IMR-90 (cell line): ENCODE results near the gene FCHSD2. TPM values are rescaled to one million over a fixed set of nuclear protein-coding genes. Genes with fewer than 3 reads are reported as not detected.

ENCODE experiments used
- ATAC-seq: fragments of 200-7000 bp; cut with Tn5 transposase; 2 replicates; pipeline ENCODE4 v1.9.1; 2020; ENCODE audit warnings: low read depth, mild to moderate bottlenecking, moderate library complexity
- BruUV-seq: library from RNA; stranded (reverse); fragments of 400-500 nt; replicated peaks from 2 replicates; lab custom pipeline; 2021; lab: Mats Ljungman, UMichigan
- CTCF ChIA-PET: fragments of 300-600 bp; formaldehyde crosslinking; extraction: SDS; loops from one replicate; lab custom pipeline; 2021; ENCODE audit warnings: antibody characterized with exemption; lab: Yijun Ruan, JAX
- POLR2A ChIA-PET: fragments of 300-600 bp; sonication (Branson Sonifier 250); formaldehyde crosslinking; loops from one replicate; lab custom pipeline; 2022; ENCODE audit warnings: antibody characterized with exemption; ENCODE audit not compliant: unreplicated experiment; lab: Charles Lee
- DNase-seq: peaks from one replicate; pipeline ENCODE4 v3.0.0; 2013
- H2AFZ ChIP-seq: replicated peaks from 2 replicates; pipeline ENCODE3; 2013; ENCODE audit warnings: low read length, mild to moderate bottlenecking; ENCODE audit not compliant: poor library complexity
- H2AK5ac ChIP-seq: 2 replicates; pipeline ENCODE4 v1.6.1; 2013; ENCODE audit warnings: low read depth, low read length, inconsistent platforms
- H2AK9ac ChIP-seq: replicated peaks from 2 replicates; pipeline ENCODE3; 2013; ENCODE audit warnings: mild to moderate bottlenecking, low read depth, low read length, moderate library complexity; ENCODE audit not compliant: poor library complexity
- H2BK120ac ChIP-seq: 2 replicates; pipeline ENCODE4 v1.6.1; 2013; ENCODE audit warnings: low read depth, low read length, inconsistent platforms
- H2BK15ac ChIP-seq: 3 replicates; pipeline ENCODE4 v1.6.1; 2013; ENCODE audit warnings: low read depth, low read length, inconsistent platforms
- H2BK20ac ChIP-seq: 2 replicates; pipeline ENCODE4 v1.6.1; 2013; ENCODE audit warnings: low read depth, mild to moderate bottlenecking, inconsistent platforms, low read length, moderate library complexity
- H2BK5ac ChIP-seq: 2 replicates; pipeline ENCODE4 v1.6.1; 2013; ENCODE audit warnings: mild to moderate bottlenecking, low read depth, low read length, inconsistent platforms; ENCODE audit not compliant: poor library complexity, severe bottlenecking
- H3K14ac ChIP-seq: replicated peaks from 2 replicates; pipeline ENCODE4 v1.6.1; 2013; ENCODE audit warnings: low read depth, low read length, inconsistent platforms
- H3K18ac ChIP-seq: 2 replicates; pipeline ENCODE4 v1.6.1; 2013; ENCODE audit warnings: low read depth, low read length, control low read depth
- H3K23ac ChIP-seq: 2 replicates; pipeline ENCODE4 v1.6.1; 2013; ENCODE audit warnings: low read depth, low read length, inconsistent platforms
- H3K27ac ChIP-seq: 2 replicates; pipeline ENCODE4 v1.5.1; 2013; ENCODE audit warnings: mild to moderate bottlenecking, control low read depth, low read length; ENCODE audit not compliant: insufficient read depth
- H3K27me3 ChIP-seq: 2 replicates; pipeline ENCODE4 v1.6.1; 2013; ENCODE audit warnings: low read length; ENCODE audit not compliant: control insufficient read depth, insufficient read depth
- H3K36me3 ChIP-seq: 2 replicates; pipeline ENCODE4 v1.6.1; 2013; ENCODE audit warnings: low read length, mixed read lengths; ENCODE audit not compliant: control insufficient read depth, insufficient read depth
- H3K4ac ChIP-seq: 2 replicates; pipeline ENCODE4 v1.6.1; 2013; ENCODE audit warnings: low read depth, low read length, inconsistent platforms
- H3K4me1 ChIP-seq: 2 replicates; pipeline ENCODE4 v1.6.1; 2013; ENCODE audit warnings: low read length, mixed read lengths; ENCODE audit not compliant: control insufficient read depth, insufficient read depth
- H3K4me2 ChIP-seq: 2 replicates; pipeline ENCODE4 v1.6.1; 2013; ENCODE audit warnings: low read depth, mild to moderate bottlenecking, control low read depth, low read length, moderate library complexity
- H3K4me3 ChIP-seq: 2 replicates; pipeline ENCODE4 v1.5.1; 2013; ENCODE audit warnings: low read depth, mild to moderate bottlenecking, control low read depth, low read length, moderate library complexity; ENCODE audit not compliant: insufficient read depth
- H3K56ac ChIP-seq: 2 replicates; pipeline ENCODE4 v1.6.1; 2013; ENCODE audit warnings: low read length, inconsistent platforms; ENCODE audit not compliant: insufficient read depth; ENCODE audit errors: extremely low read depth
- H3K79me1 ChIP-seq, 2 experiments: 2 replicates each; pipeline ENCODE4 v1.6.1; 2013; ENCODE audit warnings: low read length in 2 of 2, inconsistent platforms in 1 of 2, low read depth in 1 of 2
- H3K9ac ChIP-seq: 2 replicates; pipeline ENCODE4 v1.6.1; 2013; ENCODE audit warnings: low read depth, low read length, control low read depth
- H3K9me1 ChIP-seq: 2 replicates; pipeline ENCODE4 v1.6.1; 2013; ENCODE audit warnings: low read length, inconsistent platforms; ENCODE audit not compliant: insufficient read depth
- H3K9me3 ChIP-seq: 2 replicates; pipeline ENCODE4 v1.6.1; 2013; ENCODE audit warnings: low read length; ENCODE audit not compliant: control insufficient read depth, insufficient read depth
- H4K20me1 ChIP-seq: 2 replicates; pipeline ENCODE4 v1.6.1; 2013; ENCODE audit warnings: low read length, inconsistent platforms; ENCODE audit not compliant: insufficient read depth
- H4K5ac ChIP-seq: 2 replicates; pipeline ENCODE4 v1.6.1; 2013; ENCODE audit warnings: mild to moderate bottlenecking, low read depth, low read length, control low read depth
- H4K8ac ChIP-seq, 2 experiments: 2 replicates each; pipeline ENCODE4 v1.6.1; 2013; ENCODE audit warnings: low read depth in 2 of 2, low read length in 2 of 2, control low read depth in 1 of 2, inconsistent platforms in 1 of 2
- H4K91ac ChIP-seq: 2 replicates; pipeline ENCODE4 v1.6.1; 2013; ENCODE audit warnings: low read depth, low read length, inconsistent platforms; ENCODE audit not compliant: insufficient read depth
- MAFK ChIP-seq: IDR thresholded peaks from 2 replicates; pipeline ENCODE4 v1.6.1; 2012; ENCODE audit warnings: low read depth, low read length, improper control_type of control experiment
- MAZ ChIP-seq: IDR thresholded peaks from 2 replicates; pipeline ENCODE4 v1.6.1; 2012; ENCODE audit warnings: low read depth, mild to moderate bottlenecking, low read length, improper control_type of control experiment, moderate library complexity, borderline replicate concordance
- RCOR1 ChIP-seq: IDR thresholded peaks from 2 replicates; pipeline ENCODE4 v1.6.1; 2012; ENCODE audit warnings: mild to moderate bottlenecking, low read length, improper control_type of control experiment; ENCODE audit not compliant: insufficient replicate concordance
- WGBS, 2 experiments: methylation state at CpG; one replicate each; pipeline versions ENCODE4 v1.1.5 to v1.1.7; 2013; ENCODE audit warnings: missing lambda C conversion rate in 2 of 2; ENCODE audit not compliant: insufficient read length in 1 of 2; ENCODE audit errors: extremely low coverage in 2 of 2; 5-methylcytosine and 5-hydroxymethylcytosine counted together
- dilution Hi-C: fragments of 300-500 bp; cut with HindIII; formaldehyde crosslinking; loops from one replicate; pipeline ENCODE4 v1.14.3; 2018; ENCODE audit warnings: low sequenced_read_pairs; ENCODE audit not compliant: unreplicated experiment
- in situ Hi-C: fragments of 300-500 bp; cut with MboI; formaldehyde crosslinking; loops from 3 replicates; pipeline ENCODE4 v1.14.3; 2019; ENCODE audit warnings: low sequenced_read_pairs, inconsistent platforms, mixed read lengths
- intact Hi-C: fragments of 100-400 bp; cut with micrococcal nuclease; formaldehyde crosslinking; loops from 2 replicates; pipeline ENCODE4 v1.10.0; 2022
- polyA plus RNA-seq, 3 experiments: library from polyadenylated mRNA; depleted of rRNA; stranded (reverse); fragments of >200 nt; gene quantifications; 2 replicates each; pipeline ENCODE4 v1.2.3, GENCODE V29; 2012; ENCODE audit warnings: low replicate concordance in 1 of 3
- total RNA-seq: library from RNA; depleted of rRNA; stranded (reverse); fragments of >200 nt; gene quantifications from 2 replicates; pipeline ENCODE4 v1.2.3, GENCODE V29; 2012
- TF ChIP-seq, protein P1 (sequence below): conservative IDR thresholded peaks from 2 replicates; pipeline ENCODE4 v1.5.1; 2012; ENCODE audit warnings: mild to moderate bottlenecking, low read depth, low read length, improper control_type of control experiment
- TF ChIP-seq, protein P2 (sequence below): fragments of 150-350 bp; IDR thresholded peaks from 2 replicates; pipeline ENCODE4 v1.6.1; 2016; ENCODE audit warnings: low read depth, mild to moderate bottlenecking, low read length, moderate library complexity, borderline replicate concordance

Gene FCHSD2
- total and polyA plus RNA-seq, 2 of the 4 experiments (the other 2 are of a cell fraction): 5.9 to 18.7 TPM

DNA sequence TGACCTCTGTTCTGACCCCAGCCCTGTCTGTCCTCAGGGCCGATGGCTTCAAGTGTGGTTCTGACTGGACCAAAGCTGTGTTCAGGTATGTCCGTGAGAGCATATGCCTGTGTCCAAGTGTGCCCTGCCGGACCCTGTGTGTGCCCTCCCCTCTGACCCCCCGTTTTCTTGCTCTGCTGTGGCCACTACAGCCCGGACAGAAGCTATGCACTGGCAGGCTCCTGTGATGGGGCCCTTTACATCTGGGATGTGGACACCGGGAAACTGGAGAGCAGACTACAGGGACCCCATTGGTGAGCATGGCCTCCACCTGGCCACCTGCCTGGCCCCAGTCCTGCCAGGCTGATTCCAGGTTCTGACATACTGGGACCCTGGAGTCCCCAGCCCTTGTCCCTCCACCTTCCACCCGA, 313.4 kb downstream of the FCHSD2 start:
- ChIA-PET POLR2A (no interaction called here), CTCF (interaction anchor here (1.0 to 2.8 kb wide), 2 partner anchors 314 to 350 kb away, joined by 3 to 11 read pairs; no protein-coding TSS in a partner anchor)
- whole genome bisulfite sequencing, 2 experiments: 100% methylated on average over 2 of the region's 7 CpGs; no CpG with 5 or more reads in 1 of the 2 experiments
- TF ChIP-seq, protein P1, sequence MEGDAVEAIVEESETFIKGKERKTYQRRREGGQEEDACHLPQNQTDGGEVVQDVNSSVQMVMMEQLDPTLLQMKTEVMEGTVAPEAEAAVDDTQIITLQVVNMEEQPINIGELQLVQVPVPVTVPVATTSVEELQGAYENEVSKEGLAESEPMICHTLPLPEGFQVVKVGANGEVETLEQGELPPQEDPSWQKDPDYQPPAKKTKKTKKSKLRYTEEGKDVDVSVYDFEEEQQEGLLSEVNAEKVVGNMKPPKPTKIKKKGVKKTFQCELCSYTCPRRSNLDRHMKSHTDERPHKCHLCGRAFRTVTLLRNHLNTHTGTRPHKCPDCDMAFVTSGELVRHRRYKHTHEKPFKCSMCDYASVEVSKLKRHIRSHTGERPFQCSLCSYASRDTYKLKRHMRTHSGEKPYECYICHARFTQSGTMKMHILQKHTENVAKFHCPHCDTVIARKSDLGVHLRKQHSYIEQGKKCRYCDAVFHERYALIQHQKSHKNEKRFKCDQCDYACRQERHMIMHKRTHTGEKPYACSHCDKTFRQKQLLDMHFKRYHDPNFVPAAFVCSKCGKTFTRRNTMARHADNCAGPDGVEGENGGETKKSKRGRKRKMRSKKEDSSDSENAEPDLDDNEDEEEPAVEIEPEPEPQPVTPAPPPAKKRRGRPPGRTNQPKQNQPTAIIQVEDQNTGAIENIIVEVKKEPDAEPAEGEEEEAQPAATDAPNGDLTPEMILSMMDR: no peak
- TF ChIP-seq MAZ: no peak
- no peak for TF ChIP-seq RCOR1
- TF ChIP-seq, protein P2, sequence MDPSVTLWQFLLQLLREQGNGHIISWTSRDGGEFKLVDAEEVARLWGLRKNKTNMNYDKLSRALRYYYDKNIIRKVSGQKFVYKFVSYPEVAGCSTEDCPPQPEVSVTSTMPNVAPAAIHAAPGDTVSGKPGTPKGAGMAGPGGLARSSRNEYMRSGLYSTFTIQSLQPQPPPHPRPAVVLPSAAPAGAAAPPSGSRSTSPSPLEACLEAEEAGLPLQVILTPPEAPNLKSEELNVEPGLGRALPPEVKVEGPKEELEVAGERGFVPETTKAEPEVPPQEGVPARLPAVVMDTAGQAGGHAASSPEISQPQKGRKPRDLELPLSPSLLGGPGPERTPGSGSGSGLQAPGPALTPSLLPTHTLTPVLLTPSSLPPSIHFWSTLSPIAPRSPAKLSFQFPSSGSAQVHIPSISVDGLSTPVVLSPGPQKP: no peak
- TF ChIP-seq MAFK: no peak
- dilution Hi-C loops (no loop called here), in situ Hi-C loops (loop anchor here (5.0 kb wide), 1 partner anchor 414 kb away; no protein-coding TSS in a partner anchor), intact Hi-C loops (no loop called here)
- Histone ChIP-seq H4K91ac (no peak overlapping the region), H2BK15ac (no peak overlapping the region), H3K56ac (no peak overlapping the region), H3K79me1 (peaks cover 0 to 6% of the 10 kb centered on the region in 2 experiments; a peak in 1 of 4 replicates), H3K9ac (no peak overlapping the region), H3K4me3 (no peak overlapping the region), H3K14ac (no peak overlapping the region), H3K9me1 (peaks cover 3% of the 10 kb centered on the region), H3K18ac (no peak overlapping the region), H2BK5ac (no peak overlapping the region), H4K20me1 (no peaks in the 10 kb centered on the region), H2BK120ac (no peak overlapping the region), H2BK20ac (no peak overlapping the region), H3K27me3 (no peaks in the 10 kb centered on the region), H3K23ac (no peak overlapping the region), H2AK9ac (no peak overlapping the region), H3K4ac (no peak overlapping the region), H4K5ac (no peak overlapping the region), H3K9me3 (no peaks in the 10 kb centered on the region), H3K27ac (no peak overlapping the region), H3K4me2 (no peak overlapping the region), H4K8ac (no peak overlapping the region), H2AFZ (no peak overlapping the region), H2AK5ac (no peak overlapping the region), H3K4me1 (peaks cover 4% of the 10 kb centered on the region; the same call in 1 of the 2 replicates), H3K36me3 (no peaks in the 10 kb centered on the region; the same call in 1 of the 2 replicates)
- no peak for DNase-seq
- BruUV-seq: no TSS peak
- no peak for ATAC-seq
